GM12878 (cell line): ENCODE measurements around the gene CCDC28A. TPM values are rescaled to one million over a fixed set of nuclear protein-coding genes. Genes with fewer than 3 reads are reported as not detected.
A peak's percentile ranks its signal among the peaks of the same experiment; 100 is the strongest.

Source experiments
- ATAC-seq: fragments of 200-7000 bp; cut with Tn5 transposase; 3 replicates; pipeline ENCODE4 v1.9.1; 2020; ENCODE audit warnings: mild to moderate bottlenecking, moderate library complexity
- BruUV-seq: library from RNA; stranded (reverse); fragments of 400-500 nt; replicated peaks from 2 replicates; lab custom pipeline; 2021; lab: Mats Ljungman, UMichigan
- CTCF ChIA-PET: fragments of 300-600 bp; sonication (Branson Sonifier 250); formaldehyde crosslinking; extraction: SDS; loops from one replicate; lab custom pipeline; 2021; ENCODE audit warnings: inconsistent platforms; lab: Yijun Ruan, JAX
- POLR2A ChIA-PET: fragments of 350-600 bp; formaldehyde crosslinking; extraction: SDS; loops from one replicate; lab custom pipeline; 2021; ENCODE audit warnings: inconsistent platforms; lab: Charles Lee
- RAD21 ChIA-PET: fragments of 300-600 bp; sonication (Branson Sonifier 250); formaldehyde crosslinking; loops from one replicate; lab custom pipeline; 2023; ENCODE audit warnings: antibody characterized with exemption; ENCODE audit not compliant: unreplicated experiment; lab: Charles Lee
- SMC1A ChIA-PET: fragments of 300-600 bp; sonication (Branson Sonifier 250); formaldehyde crosslinking; loops from one replicate; lab custom pipeline; 2023; ENCODE audit not compliant: unreplicated experiment, uncharacterized antibody; lab: Charles Lee
- DNase-seq: peaks from one replicate; pipeline ENCODE4 v3.0.0-alpha.2; 2011; ENCODE audit warnings: low read depth, low spot score
- FAIRE-seq: peaks from 3 replicates; lab custom pipeline; 2011; peaks lifted over from hg19 to GRCh38; lab: Jason Lieb, UNC
- H2AFZ ChIP-seq: 2 replicates; pipeline ENCODE4 v1.6.0; 2011; ENCODE audit warnings: low read depth, low read length, control low read depth; ENCODE audit not compliant: control insufficient read depth
- H3K27ac ChIP-seq: 2 replicates; pipeline ENCODE4 v1.5.1; 2011; ENCODE audit warnings: control low read depth; ENCODE audit not compliant: control insufficient read depth, insufficient read depth
- H3K27me3 ChIP-seq, 2 experiments: replicated peaks in 1 of 2; 2 replicates each; pipeline versions ENCODE4 v1.6.0 to v1.6.1; 2011; ENCODE audit warnings: low read length in 1 of 2; ENCODE audit not compliant: control insufficient read depth in 2 of 2, insufficient read depth in 2 of 2
- H3K36me3 ChIP-seq, 2 experiments: 2 replicates each; pipeline ENCODE4 v1.5.1; 2011; ENCODE audit warnings: low read length in 1 of 2; ENCODE audit not compliant: control insufficient read depth in 2 of 2, insufficient read depth in 2 of 2
- H3K4me1 ChIP-seq: 2 replicates; pipeline ENCODE4 v1.6.1; 2011; ENCODE audit warnings: mild to moderate bottlenecking, low read length, moderate library complexity, mixed read lengths; ENCODE audit not compliant: control insufficient read depth, insufficient read depth
- H3K4me2 ChIP-seq: 2 replicates; pipeline ENCODE4 v1.6.0; 2011; ENCODE audit warnings: control low read depth; ENCODE audit not compliant: control insufficient read depth, insufficient read depth
- H3K4me3 ChIP-seq: fragments of 200-600 bp; sonication (generic); 2 replicates; pipeline ENCODE4 v1.5.1; 2016
- H3K79me2 ChIP-seq: 2 replicates; pipeline ENCODE4 v1.6.0; 2011; ENCODE audit warnings: low read length; ENCODE audit not compliant: control insufficient read depth, insufficient read depth
- H3K9ac ChIP-seq: 2 replicates; pipeline ENCODE4 v1.8.0; 2011; ENCODE audit warnings: low read length, control low read depth, mixed read lengths; ENCODE audit not compliant: control insufficient read depth, insufficient read depth
- H3K9me3 ChIP-seq: replicated peaks from 3 replicates; pipeline ENCODE4 v1.5.1; 2011; ENCODE audit warnings: mild to moderate bottlenecking, low read length; ENCODE audit not compliant: control insufficient read depth, insufficient read depth
- H4K20me1 ChIP-seq: 2 replicates; pipeline ENCODE4 v1.6.0; 2011; ENCODE audit not compliant: control insufficient read depth, insufficient read depth
- BRCA1 ChIP-seq: IDR thresholded peaks from 2 replicates; pipeline ENCODE4 v1.6.1; 2011; ENCODE audit warnings: low read depth, low read length, improper control_type of control experiment
- CBX5 ChIP-seq: sonication (generic); IDR thresholded peaks from 2 replicates; pipeline ENCODE4 v1.6.1; 2016; ENCODE audit warnings: low read depth, moderate library complexity, mild to moderate bottlenecking, inconsistent platforms
- EED ChIP-seq: sonication (generic); IDR thresholded peaks from 2 replicates; pipeline ENCODE4 v1.6.1; 2016; ENCODE audit warnings: antibody characterized with exemption, low read depth
- FOS ChIP-seq: IDR thresholded peaks from 3 replicates; pipeline ENCODE4 v1.6.1; 2011; ENCODE audit warnings: borderline replicate concordance; ENCODE audit not compliant: insufficient read length; ENCODE audit errors: extremely low read depth
- IKZF2 ChIP-seq, 2 experiments: fragments of 450-650 bp; IDR thresholded peaks; 2 replicates each; pipeline ENCODE4 v1.6.1; 2017; ENCODE audit warnings: mild to moderate bottlenecking in 2 of 2, moderate library complexity in 2 of 2
- IRF4 ChIP-seq: IDR thresholded peaks from 2 replicates; pipeline ENCODE4 v1.6.1; 2011; ENCODE audit warnings: low read depth, low read length
- KDM1A ChIP-seq: fragments of 200-600 bp; sonication (generic); IDR thresholded peaks from 2 replicates; pipeline ENCODE4 v1.6.1; 2016; ENCODE audit warnings: borderline replicate concordance
- RAD51 ChIP-seq: fragments of 450-650 bp; IDR thresholded peaks from 2 replicates; pipeline ENCODE4 v1.6.1; 2016; ENCODE audit warnings: moderate library complexity, mild to moderate bottlenecking, inconsistent platforms
- RUNX3 ChIP-seq: IDR thresholded peaks from 2 replicates; pipeline ENCODE4 v1.6.1; 2012; ENCODE audit warnings: low read length, inconsistent platforms
- SPI1 ChIP-seq: IDR thresholded peaks from 2 replicates; pipeline ENCODE4 v1.6.1; 2011; ENCODE audit warnings: low read depth, mild to moderate bottlenecking, low read length, moderate library complexity, borderline replicate concordance; ENCODE audit not compliant: insufficient read depth
- WGBS: methylation state at CpG from one replicate; pipeline ENCODE4 v1.1.6; 2016; ENCODE audit warnings: low lambda C conversion rate; ENCODE audit not compliant: insufficient replicate concordance, insufficient coverage; ENCODE audit errors: missing lambda C conversion rate; 5-methylcytosine and 5-hydroxymethylcytosine counted together
- in situ Hi-C: fragments of 300-500 bp; cut with MboI; formaldehyde crosslinking; loops from 9 replicates; pipeline ENCODE4 v1.14.3; 2018; ENCODE audit warnings: mixed read lengths
- intact Hi-C: fragments of 100-400 bp; cut with micrococcal nuclease; formaldehyde crosslinking; loops from one replicate; pipeline ENCODE4 v1.14.2; 2022; ENCODE audit not compliant: unreplicated experiment
- polyA plus RNA-seq, 11 experiments: library from polyadenylated mRNA; depleted of rRNA in 4 of 11; unstranded in 6 of 11; stranded (reverse) in 5 of 11; fragments of >200 nt; fragmentation: Nextera tagmentation in 4 of 11; fragmentation: Illumina TruSeq in 1 of 11; extraction: Ambion mirVana in 4 of 11; extraction: Trizol in 1 of 11; gene quantifications; 1 replicate in 1 of 11; 2 replicates in 10 of 11; pipeline versions ENCODE4 v1.2.1 to v1.2.3, GENCODE V29; 2011 to 2016; ENCODE audit warnings: inconsistent platforms in 2 of 11, missing spikeins in 2 of 11, low read depth in 1 of 11
- total RNA-seq, 4 experiments: library from RNA; depleted of rRNA in 3 of 4; stranded (reverse); fragments of >200 nt in 3 of 4; fragmentation: Illumina TruSeq in 1 of 4; extraction: Trizol in 1 of 4; gene quantifications; 2 replicates each; pipeline versions ENCODE4 v1.2.1 to v1.2.3, GENCODE V29; 2013 to 2021
- TF ChIP-seq, protein P1 (sequence below): fragments of 450-650 bp; IDR thresholded peaks from 2 replicates; pipeline ENCODE4 v1.6.1; 2016; ENCODE audit warnings: mild to moderate bottlenecking
- TF ChIP-seq, protein P2 (sequence below): fragments of 450-650 bp; formaldehyde crosslinking; IDR thresholded peaks from 2 replicates; pipeline ENCODE4 v1.4.0; 2022; ENCODE audit warnings: mild to moderate bottlenecking, moderate library complexity
- TF ChIP-seq, protein P3 (sequence below): fragments of 450-650 bp; IDR thresholded peaks from 2 replicates; pipeline ENCODE4 v1.6.1; 2017; ENCODE audit warnings: mild to moderate bottlenecking

Gene CCDC28A
- total and polyA plus RNA-seq, 10 of the 15 experiments (the other 5 are each of a cell fraction or from before 2014, with no cell fraction given): 13.5 to 38.8 (median 19.2) TPM

DNA sequence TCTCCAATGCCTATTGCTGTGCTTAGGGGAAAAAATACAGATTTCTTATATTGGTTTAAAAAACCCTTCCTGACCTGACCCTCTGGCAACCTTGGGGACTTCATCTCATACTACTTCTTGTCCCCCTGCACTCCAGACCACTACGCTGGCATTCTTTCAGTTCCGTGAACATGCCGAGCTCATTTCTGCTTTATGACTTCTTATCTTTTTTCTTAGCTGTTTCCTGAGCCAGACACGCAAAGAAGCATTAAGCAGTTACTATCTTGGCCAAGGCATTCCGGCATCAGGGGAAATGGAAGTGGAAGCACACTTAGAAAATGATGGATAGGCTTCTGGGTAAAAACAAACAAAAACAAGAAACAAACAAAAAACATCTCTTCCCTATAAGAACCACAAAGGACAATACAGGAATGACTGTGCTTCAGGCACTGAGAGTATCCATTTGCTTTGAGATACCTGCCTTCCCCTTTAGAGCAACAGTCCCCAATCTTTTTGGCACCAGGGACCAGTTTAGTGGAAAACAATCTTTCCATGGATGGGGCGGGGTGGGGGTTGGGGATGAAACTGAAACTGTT is 4.4 kb upstream of the CCDC28A start:
- FAIRE-seq (no peak), DNase-seq (no peak), ATAC-seq (no peak)
- H3K4me3 ChIP-seq: no peak overlapping the region
- no peaks in the 10 kb centered on the region for H3K36me3 ChIP-seq
- peak overlapping the region; percentile 43; the same call in 1 of the 2 replicates for H3K27ac ChIP-seq
- H3K4me1 ChIP-seq: peaks cover 12% of the 10 kb centered on the region
- H3K27me3 ChIP-seq: no peaks in the 10 kb centered on the region
- peak overlapping the region; percentile 66 for H2AFZ ChIP-seq
- WGBS: 33% methylated on average over 6 of the region's 6 CpGs
- H3K9me3 ChIP-seq: no peaks in the 10 kb centered on the region
- SMC1A ChIA-PET: interaction anchor here (0.8 to 13.9 kb wide), 9 partner anchors 11 to 653 kb away, joined by 3 to 332 read pairs (median 3); no protein-coding TSS in a partner anchor
- no peak overlapping the region; the same call in 1 of the 2 replicates for H3K9ac ChIP-seq
- POLR2A ChIA-PET: interaction anchor here (0.9 to 1.4 kb wide), 2 partner anchors 9 to 76 kb away, joined by 3 to 5 read pairs; no protein-coding TSS in a partner anchor
- H3K4me2 ChIP-seq: peak overlapping the region; percentile 66
- intact Hi-C loops (loop anchor here (5.0 to 10.0 kb wide), 3 partner anchors 254 to 652 kb away; no protein-coding TSS in a partner anchor), in situ Hi-C loops (no loop called here)
- RAD21 ChIA-PET: interaction anchor here (1.0 to 2.0 kb wide), 10 partner anchors 43 to 653 kb away, joined by 3 to 8 read pairs (median 4); no protein-coding TSS in a partner anchor
- BruUV-seq: no TSS peak
- TF ChIP-seq EED: peak; percentile 34; the same call in 1 of the 2 replicates
- no peak for TF ChIP-seq KDM1A
- TF ChIP-seq, protein P1, sequence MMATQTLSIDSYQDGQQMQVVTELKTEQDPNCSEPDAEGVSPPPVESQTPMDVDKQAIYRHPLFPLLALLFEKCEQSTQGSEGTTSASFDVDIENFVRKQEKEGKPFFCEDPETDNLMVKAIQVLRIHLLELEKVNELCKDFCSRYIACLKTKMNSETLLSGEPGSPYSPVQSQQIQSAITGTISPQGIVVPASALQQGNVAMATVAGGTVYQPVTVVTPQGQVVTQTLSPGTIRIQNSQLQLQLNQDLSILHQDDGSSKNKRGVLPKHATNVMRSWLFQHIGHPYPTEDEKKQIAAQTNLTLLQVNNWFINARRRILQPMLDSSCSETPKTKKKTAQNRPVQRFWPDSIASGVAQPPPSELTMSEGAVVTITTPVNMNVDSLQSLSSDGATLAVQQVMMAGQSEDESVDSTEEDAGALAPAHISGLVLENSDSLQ: no peak
- TF ChIP-seq IRF4: peak; percentile 41; the same call in 1 of the 2 replicates
- TF ChIP-seq, protein P2, sequence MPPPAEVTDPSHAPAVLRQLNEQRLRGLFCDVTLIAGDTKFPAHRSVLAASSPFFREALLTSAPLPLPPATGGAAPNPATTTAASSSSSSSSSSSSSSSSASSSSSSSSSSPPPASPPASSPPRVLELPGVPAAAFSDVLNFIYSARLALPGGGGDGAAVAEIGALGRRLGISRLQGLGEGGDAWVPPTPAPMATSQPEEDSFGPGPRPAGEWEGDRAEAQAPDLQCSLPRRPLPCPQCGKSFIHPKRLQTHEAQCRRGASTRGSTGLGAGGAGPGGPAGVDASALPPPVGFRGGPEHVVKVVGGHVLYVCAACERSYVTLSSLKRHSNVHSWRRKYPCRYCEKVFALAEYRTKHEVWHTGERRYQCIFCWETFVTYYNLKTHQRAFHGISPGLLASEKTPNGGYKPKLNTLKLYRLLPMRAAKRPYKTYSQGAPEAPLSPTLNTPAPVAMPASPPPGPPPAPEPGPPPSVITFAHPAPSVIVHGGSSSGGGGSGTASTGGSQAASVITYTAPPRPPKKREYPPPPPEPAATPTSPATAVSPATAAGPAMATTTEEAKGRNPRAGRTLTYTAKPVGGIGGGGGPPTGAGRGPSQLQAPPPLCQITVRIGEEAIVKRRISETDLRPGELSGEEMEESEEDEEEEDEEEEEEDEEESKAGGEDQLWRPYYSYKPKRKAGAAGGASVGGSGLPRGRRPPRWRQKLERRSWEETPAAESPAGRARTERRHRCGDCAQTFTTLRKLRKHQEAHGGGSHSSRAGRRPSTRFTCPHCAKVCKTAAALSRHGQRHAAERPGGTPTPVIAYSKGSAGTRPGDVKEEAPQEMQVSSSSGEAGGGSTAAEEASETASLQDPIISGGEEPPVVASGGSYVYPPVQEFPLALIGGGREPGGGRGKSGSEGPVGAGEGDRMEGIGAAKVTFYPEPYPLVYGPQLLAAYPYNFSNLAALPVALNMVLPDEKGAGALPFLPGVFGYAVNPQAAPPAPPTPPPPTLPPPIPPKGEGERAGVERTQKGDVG: no peak
- 0 out of 4 replicates have a peak, but pooled peaks of 1 of the 2 experiments have one; percentile 29 for TF ChIP-seq IKZF2 (IDR thresholded peaks at IDR 0.05)
- TF ChIP-seq FOS: no peak
- TF ChIP-seq RUNX3: peak; percentile 54; the same call in 1 of the 2 replicates
- TF ChIP-seq CBX5: no peak
- TF ChIP-seq, protein P3, sequence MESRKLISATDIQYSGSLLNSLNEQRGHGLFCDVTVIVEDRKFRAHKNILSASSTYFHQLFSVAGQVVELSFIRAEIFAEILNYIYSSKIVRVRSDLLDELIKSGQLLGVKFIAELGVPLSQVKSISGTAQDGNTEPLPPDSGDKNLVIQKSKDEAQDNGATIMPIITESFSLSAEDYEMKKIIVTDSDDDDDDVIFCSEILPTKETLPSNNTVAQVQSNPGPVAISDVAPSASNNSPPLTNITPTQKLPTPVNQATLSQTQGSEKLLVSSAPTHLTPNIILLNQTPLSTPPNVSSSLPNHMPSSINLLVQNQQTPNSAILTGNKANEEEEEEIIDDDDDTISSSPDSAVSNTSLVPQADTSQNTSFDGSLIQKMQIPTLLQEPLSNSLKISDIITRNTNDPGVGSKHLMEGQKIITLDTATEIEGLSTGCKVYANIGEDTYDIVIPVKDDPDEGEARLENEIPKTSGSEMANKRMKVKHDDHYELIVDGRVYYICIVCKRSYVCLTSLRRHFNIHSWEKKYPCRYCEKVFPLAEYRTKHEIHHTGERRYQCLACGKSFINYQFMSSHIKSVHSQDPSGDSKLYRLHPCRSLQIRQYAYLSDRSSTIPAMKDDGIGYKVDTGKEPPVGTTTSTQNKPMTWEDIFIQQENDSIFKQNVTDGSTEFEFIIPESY: no peak
- TF ChIP-seq RAD51: no peak
- no peak for TF ChIP-seq SPI1
- TF ChIP-seq BRCA1: no peak
- TF ChIP-seq, all 136 proteins: peak for 4
- H4K20me1 ChIP-seq: no peaks in the 10 kb centered on the region
- CTCF ChIA-PET: interaction anchor here (0.7 to 14.7 kb wide), 7 partner anchors 29 to 654 kb away, joined by 3 to 418 read pairs (median 8); no protein-coding TSS in a partner anchor
- no peaks in the 10 kb centered on the region; the same call in 1 of the 2 replicates for H3K79me2 ChIP-seq
